A204.1 (cell line): ENCODE results near the gene ETS2.

Experiments used
- FAIRE-seq: peaks from 2 replicates; lab custom pipeline; 2012; peaks lifted over from hg19 to GRCh38; lab: Jason Lieb, UNC

The ETS2 gene

GRCh38 chr21:38805328-38806152 is at the start of gene ETS2:
Gene ETS2, plus strand, starts transcription at chr21:38805929. Its CDS starts 4,106 bp downstream, at chr21:38810035.
- no peak for FAIRE-seq

GRCh38 chr21:38756746-38757145 is 49.0 kb upstream of the ETS2 start:
- FAIRE-seq: no peak

DNA sequence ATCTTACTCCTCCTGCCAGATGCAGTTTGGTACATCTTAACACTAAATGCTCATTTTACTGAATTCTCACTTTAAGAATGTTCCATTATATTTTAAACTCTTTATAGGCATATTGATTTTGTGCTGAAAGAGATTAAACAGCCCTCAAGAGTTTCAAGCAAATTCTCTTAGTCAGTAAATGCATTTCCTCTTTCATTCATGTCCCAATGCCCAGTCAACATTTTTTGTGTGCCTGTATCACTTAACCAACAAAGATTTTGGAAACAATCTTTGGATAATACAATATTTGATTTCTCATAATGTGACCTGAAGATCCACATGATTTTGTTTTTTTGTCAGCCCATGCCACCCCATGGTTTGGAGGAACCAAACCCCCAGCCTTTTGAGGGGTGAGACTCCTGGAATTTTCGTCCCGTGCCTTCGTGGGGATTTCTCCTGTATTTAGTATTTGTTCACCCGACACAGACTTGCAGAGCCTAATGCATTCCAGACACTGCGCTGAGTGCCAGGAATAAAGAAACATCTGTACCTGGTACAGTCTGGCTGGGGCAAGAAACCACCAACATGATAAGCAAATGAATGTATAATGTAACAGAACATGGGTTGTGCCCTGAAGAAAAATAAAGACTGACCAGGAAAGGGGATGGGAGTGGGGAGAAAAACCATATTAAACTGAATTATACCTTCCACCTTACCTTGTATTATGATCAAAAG is 47.1 kb upstream of the ETS2 start:
- FAIRE-seq: no peak

GRCh38 chr21:38759413-38759812 is 46.3 kb upstream of the ETS2 start:
- no peak for FAIRE-seq

DNA sequence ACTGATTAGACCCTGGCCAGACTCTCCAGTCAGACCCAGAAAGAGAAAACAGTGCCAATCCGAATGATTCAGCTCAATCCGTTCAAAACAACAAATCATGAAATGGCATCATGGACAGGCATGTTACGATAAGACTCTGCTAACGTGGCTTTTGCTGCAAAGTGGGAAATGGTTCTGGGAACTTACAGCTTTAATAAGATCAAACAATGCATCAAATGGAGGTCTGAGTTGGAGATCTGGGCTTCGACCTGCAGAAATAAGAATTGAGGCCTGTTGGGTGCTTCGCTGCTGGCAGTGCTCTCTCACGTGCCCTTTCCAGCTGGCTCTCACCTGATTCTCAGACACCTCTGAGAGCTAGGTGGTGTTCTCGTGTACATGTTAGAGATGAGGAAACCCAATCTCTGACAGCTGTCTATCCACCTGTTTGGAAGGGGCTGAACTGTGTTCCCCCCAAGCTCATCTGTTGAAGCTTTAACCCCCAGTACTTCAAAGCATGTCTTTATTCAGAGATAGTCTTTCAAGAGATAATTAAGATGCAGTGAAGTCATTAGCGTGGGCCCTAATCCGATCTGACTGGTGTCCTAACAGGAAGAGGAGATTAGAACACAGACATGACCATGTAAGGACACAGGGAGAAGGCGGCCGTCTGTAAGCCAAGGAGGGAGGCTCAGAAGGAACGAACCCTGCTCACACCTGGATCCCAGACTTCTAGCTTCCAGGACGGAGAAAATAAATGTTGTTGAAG is 45.5 kb upstream of the ETS2 start:
- no peak for FAIRE-seq

GRCh38 chr21:38760762-38761155 is 45.0 kb upstream of the ETS2 start:
- FAIRE-seq: no peak

- FAIRE-seq: no peak
These were observed 44.2 kb upstream of the ETS2 start for GRCh38 chr21:38761531-38761930.

DNA sequence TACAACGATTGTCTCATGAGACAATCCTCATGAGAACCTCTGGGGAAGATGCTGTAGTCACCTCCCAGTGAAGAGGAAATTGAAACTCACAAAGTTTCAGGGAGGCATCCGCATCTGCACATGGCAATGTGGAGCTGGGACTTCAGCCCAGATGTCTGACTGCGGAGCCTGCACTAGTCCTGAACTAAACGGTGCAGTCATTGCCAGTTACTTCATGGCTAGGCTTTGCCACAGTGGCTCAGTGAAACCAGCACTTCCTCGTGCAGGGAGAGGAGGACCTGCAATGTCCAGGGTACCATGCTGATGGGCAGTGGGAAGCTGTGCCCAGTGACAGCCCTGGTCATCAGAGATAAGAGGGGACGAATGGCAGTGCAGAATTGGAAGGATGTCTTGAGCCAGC is 40.7 kb upstream of the ETS2 start:
- FAIRE-seq: no peak

GRCh38 chr21:38766987-38767722 is 38.6 kb upstream of the ETS2 start:
- FAIRE-seq: no peak

DNA sequence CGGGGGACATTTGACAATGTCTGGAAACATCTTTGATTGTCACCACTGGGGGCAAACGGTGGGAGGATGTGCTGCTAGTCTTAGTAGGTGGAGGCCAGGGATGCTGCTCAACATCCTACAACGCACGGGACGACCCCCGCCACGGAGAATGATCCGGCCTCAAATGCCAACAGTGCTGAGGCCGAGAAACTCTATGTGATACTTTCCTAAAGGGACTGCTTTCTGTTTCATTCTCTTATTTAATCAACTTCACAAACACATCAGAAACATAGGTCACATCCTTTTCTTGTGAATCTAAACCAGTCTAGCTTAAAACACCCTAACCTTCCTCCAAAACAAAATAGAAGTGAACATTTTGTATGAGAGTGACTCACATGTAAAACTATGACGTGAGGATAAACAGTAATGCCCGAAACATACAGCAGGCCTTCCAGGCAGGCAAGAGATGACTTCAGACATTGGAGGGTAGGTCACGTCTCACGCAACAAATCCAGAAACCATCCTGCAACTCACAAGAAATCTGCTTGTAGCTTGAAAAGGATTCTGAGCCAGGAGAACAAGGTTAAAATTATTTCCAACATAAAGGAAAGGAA is 37.2 kb upstream of the ETS2 start:
- FAIRE-seq: no peak

DNA sequence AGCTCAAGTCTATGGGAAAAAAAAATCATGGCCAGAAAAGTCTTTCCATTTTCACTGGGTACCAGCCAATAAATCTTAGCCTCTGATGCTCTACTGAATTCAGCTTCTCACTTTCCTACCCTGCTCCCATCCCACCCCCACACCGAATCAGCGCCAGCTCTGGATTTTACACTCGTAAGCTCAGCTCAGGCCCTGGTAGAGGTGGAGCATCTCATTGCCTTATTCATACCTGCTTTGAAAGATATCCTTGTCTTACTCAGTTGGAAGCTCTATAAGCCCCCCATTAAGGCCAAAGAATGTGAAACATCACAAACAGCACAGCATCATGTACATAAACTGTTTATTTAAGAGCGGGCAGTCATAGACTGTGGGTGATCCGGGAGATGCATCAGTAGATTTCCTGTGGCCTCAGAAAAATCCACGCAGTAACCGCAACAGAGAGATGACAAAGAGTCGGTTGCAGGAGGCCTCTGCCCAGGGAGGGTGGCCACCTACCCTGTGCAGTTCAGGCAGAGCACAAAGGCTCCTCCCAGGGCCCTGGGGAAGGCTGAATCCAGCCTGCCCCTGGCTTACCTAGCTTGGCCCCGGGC is 36.4 kb upstream of the ETS2 start:
- no peak for FAIRE-seq

DNA sequence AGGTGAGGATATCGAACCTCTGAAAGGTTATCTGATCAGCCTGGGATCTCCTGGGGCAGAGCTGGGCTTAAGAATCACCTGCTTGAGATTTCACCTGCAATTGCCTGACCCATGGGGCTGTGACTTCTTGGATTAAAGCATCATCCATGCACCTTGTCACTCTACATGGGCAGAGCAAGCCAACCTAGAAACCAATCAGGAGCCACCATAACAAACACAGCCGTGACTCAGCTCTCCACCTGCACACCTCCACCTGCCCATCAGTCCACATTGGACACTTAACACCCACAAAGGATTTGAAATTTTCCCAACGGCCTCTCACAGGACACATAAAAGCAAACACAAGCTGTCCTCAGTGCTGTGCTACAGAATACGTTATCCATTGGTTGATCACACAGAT is 35.1 kb upstream of the ETS2 start:
- no peak for FAIRE-seq

DNA sequence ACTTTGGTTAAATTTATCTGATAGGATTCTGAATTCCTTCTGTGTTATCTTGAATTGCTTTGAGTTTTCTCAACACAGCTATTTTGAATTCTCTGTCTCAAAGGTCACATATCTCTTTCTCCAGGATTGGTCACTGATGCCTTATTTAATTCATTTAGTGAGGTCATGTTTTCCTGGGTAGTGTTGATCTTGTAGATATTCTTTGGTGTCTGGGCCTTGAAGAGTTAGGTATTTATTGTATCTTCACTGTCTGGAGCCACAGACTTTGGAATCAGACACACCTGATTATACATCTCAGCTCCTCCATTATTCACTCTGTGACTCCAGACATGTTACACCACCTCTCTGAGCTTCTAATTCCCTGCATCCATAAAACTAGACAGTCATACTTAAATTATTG is 34.2 kb upstream of the ETS2 start:
- FAIRE-seq: no peak

- no peak for FAIRE-seq
These were observed 33.1 kb upstream of the ETS2 start for GRCh38 chr21:38772646-38773045.

DNA sequence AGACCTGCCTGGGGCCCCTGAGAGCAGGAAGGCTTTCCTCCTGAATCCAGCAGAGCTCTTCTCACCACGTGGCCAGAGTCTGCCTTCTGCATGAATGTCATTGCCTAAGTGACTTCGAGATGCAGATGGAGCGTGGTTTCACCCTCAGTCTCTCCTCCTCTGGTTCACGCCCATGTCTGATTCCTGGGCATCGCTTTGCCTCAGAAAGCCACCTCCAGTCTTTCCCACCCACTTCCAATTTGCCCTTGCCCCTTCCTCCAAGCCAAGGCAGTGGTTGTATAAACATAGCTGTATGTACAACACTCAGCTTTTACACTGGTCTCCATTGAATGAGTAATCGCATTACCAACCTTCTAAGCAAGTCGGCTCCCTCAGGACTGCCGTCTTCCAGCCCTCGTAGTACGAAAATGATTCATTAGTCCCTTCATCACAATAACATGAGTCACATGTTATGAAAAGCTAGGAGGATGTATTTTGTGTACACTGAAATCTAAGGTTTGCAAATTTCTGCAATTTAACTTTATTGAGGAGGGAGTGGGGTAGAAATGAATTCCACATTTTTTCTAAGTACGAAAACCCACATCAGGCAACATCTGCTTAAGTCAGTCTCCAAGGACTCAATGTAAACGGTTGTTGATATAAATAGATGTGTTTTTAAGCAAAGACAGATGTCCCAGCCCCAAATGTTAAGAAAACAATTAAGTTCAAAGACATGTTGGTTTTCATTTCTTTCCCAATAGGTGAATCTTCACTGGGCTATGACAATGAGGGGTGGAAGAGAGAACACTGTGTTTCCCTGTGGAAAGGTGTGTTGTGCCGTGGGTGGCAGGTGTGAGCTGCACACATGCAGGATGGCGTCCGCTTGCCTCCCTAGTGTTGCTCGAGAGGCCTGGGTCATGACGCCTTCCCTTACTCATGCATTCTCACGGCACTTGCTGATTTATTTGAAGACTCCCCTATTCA is 32.3 kb upstream of the ETS2 start:
- FAIRE-seq: no peak

DNA sequence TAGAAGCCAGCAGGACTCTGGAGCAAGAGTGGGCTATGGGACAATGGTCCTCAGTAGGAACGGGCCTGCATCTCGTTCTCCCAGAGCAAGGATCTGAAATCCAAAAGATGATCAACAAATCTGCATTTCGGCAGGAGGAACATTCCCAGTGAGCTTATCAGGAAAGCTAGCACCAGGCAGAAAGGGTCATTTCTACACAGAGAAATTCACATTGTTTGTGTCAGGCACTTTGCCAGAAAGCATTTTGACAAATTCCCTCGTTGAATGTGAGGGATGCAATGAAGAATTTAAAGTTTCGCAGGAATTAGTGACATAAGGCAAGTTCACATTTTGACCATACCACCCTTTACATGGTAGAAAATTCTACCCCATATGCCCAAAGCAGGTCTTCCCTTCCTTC is 31.6 kb upstream of the ETS2 start:
- no peak for FAIRE-seq

- FAIRE-seq: no peak
These were observed 31.0 kb upstream of the ETS2 start for GRCh38 chr21:38774586-38775285.

DNA sequence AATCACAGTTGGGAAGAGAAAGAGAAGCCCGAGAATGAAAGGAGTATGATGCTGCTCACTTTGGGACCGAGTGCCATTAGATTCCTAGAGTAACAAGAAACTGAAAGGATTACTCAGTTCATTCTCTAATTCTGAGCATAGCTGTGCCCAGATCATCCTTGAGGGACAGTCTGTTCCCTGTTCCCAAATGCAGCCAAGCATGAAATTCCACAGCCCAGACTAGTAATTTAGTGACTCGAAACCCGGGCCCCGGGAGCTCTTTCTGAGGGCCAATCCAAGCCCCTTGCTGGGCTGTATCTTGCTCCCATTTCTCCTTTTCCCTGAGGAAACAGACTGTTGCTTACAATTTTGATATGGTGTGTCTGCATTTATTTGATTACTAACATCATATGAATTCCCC is 30.0 kb upstream of the ETS2 start:
- FAIRE-seq: no peak

DNA sequence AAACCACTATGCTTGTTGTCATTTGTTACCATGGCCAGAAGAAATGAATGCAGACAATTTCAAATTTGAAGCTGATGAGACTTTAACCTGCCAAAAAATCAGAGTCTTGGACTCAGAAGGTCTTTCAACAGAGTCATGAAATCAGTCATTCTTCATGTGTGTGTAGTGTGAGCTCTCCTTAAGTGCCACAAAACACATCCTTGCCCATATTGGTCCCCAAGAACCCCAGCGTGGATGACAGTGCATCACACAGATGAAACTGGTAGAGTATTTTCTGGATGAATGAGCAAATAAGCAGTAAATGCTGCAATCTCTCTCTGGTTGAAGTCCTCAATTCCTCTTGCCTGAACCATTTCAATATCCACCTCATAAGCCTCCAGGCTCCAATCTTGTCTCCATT is 28.7 kb upstream of the ETS2 start:
- FAIRE-seq: no peak

GRCh38 chr21:38777531-38777930 is 28.2 kb upstream of the ETS2 start:
- no peak for FAIRE-seq
